Measurements from ENCODE around the gene SERTAD3.
"Not testable (repeated sequence)": the region's sequence is repeated elsewhere in the genome, so short reads cannot be mapped to it uniquely, and the experiment has no call there.

SERTAD3 gene, protein sequence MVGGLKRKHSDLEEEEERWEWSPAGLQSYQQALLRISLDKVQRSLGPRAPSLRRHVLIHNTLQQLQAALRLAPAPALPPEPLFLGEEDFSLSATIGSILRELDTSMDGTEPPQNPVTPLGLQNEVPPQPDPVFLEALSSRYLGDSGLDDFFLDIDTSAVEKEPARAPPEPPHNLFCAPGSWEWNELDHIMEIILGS

DNA sequence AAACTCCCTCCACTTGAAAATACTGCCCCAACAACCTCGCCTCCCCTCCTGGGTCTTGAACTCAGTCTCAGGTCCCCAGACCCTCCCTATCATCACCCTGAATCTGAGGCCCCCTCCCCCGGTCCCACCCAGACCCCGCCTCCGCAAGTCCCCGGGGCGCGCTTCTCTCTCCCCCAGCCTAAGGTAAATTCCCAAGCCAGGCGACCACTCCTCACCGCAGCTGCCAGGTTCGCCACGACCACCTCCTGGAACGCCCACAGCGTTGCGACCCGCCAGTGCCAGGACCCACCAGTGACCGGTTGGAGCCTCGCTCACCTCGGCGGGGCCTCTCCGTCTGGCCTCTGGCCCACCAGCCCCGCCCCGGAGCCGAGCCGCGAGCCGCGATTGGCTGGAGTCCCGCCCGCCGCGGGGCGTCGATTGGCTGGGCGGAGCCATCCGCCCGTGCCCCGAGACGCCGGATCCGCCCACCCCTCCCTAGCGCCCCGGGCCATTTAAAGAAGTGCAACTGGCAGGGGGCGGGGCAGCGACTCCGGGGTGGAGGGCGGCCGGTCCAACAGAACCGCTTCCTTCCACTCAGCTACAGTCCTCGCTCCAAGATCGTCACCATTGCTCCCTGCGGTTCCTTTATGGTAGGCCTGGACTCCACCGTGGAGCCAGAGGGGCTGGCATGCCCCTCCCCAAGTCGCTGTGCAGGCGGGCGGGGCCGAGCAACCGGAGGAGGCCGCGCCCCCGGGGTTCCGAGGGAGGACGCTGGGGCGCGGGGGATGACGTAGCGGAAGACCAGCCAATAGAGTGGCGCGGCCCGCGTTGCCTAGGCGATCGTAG, at the start of gene SERTAD3:
SERTAD3 (minus strand) TSS at position 336 of the 825 bp plus-strand sequence. CDS start 2,255 bp downstream, outside the sequence.
- peak; percentile 86 for DNase-seq (ENCODE audit: low read depth)

DNA sequence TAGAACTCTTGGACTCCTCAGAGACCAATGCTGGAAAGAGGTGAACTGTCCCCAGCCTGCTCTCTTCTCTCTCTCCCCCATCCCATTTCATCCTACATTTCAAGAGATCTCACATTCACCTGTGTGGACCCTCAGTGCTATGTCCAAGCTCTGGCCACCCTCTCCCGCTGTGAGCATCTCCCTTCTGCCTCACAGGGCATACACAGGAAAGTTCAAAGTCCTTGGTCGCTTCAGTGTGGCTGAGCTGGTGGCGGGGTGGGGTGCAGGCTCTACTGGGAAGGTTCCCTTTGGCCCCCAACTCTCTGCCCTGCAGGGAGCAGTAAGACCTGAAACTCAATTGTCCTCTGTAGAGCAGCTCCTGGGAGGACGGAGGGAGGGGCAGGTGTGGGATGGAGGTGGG, 49.6 kb upstream of the SERTAD3 start:
- no peak for DNase-seq (ENCODE audit: low read depth)

- DNase-seq (ENCODE audit: low read depth): no peak
These were observed 48.1 kb upstream of the SERTAD3 start for GRCh38 chr19:40492274-40492673.

DNA sequence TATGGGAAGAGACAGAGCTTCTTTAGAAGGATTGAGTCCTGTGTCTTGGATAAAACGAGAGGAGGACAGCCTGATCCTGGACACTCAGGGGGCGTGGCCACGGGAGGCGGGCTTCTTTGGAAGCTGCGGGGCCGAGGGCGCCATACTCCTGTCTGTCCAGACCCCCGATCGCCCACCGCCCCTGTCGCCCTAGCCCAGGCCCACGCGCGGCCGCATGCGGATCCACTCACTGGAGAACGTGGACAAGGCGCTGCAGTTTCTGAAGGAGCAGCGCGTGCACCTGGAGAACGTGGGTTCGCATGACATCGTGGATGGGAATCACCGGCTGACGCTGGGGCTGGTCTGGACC, 45.7 kb upstream of the SERTAD3 start:
- DNase-seq (ENCODE audit: low read depth): no peak

- DNase-seq (ENCODE audit: low read depth): no peak
These were observed 41.9 kb upstream of the SERTAD3 start for GRCh38 chr19:40486017-40486416.

- not testable (repeated sequence) for DNase-seq (ENCODE audit: low read depth)
These were observed 31.9 kb upstream of the SERTAD3 start for GRCh38 chr19:40475878-40476644.

GRCh38 chr19:40474737-40475136, 30.6 kb upstream of the SERTAD3 start:
- no peak for DNase-seq (ENCODE audit: low read depth)

DNA sequence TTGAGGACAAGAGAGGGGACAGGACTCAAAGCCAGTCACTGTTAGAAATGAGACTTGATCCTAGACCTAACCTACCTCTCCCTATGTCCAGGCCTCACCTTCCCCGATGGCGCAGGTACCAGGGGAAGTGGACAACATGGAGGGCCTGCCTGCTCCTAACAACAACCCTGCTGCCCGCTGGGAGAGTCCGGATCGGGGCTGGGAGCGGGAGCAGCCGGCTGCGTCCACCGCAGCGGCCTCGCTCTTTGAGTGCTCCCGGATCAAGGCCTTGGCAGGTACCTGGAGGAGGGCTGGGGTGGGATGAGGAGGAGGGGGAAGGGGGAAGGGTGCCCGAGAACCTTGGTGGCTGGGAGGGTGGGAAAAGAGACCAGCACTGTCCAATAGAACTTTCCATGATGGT, 28.4 kb upstream of the SERTAD3 start:
- no peak for DNase-seq (ENCODE audit: low read depth)

GRCh38 chr19:40471111-40471510, 27.0 kb upstream of the SERTAD3 start:
- DNase-seq (ENCODE audit: low read depth): no peak

DNA sequence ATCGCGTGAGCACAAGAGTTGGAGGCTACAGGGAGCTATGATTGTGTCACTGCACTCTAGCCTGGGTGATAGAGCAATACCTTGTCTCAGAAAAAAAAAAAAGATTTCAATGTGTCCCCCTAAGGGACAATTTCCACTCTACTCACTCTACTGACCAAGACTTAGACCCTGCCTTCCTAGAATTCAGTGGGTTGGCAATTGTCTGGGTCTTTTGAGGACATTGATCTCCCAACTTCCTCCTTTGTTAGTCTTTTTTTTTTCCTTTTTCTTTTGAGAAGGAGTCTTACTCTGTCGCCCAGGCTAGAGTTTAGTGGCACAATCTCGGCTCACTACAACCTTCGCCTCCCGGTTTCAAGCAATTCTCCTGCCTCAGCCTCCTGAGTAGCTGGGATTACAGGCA, 24.9 kb upstream of the SERTAD3 start:
- no peak for DNase-seq (ENCODE audit: low read depth)

DNA sequence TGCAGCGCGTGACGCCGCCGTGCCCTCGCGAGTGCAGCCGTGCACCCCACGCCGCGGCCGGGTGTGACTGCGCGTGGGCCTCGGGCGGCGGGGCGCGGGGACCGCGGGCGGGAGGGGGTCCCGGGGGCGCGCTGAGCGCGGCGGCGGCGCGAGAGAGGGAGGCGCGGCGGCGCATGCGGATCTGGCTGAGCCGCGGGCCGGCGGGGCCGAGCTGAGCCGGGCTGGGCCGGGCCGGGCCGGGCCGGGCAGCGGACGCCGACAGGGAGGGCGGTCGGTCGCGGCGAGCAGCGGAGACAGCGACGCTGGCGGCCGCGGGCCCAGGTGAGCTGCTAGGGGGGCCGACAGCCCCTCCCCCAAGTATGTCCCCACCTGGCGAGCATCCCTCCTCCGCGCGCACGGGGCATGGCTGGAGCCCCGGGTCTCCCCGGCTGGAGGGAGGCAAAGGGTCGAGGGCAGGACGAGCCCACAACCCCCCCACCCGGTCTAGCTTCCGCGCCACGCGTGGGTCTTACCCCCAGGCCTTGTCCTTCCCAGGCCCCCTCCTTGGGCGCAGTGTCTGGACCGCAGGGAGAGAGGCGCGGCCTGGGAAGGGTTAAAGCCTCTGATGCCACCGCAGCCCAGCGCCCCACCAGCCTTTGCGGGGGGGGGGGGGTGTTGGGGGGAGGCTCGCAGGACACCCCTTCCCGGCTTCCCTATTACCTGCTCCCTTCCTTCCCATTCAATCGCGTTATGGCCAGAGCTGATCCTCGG, 23.0 kb upstream of the SERTAD3 start, which contains the start of gene SPTBN4:
SPTBN4 (plus strand) TSS at position 17 of the 750 bp plus-strand sequence. CDS start 5,621 bp downstream, outside the sequence.
- DNase-seq (ENCODE audit: low read depth): no peak

- DNase-seq (ENCODE audit: low read depth): no peak
These were observed 22.3 kb upstream of the SERTAD3 start for GRCh38 chr19:40466219-40466984.

- peak; percentile 99 for DNase-seq (ENCODE audit: low read depth)
These were observed 21.6 kb upstream of the SERTAD3 start, which contains the start of gene BLVRB for GRCh38 chr19:40465557-40466218. TSS of gene BLVRB (minus strand) at chr19:40465745. CDS start at chr19:40465688, 57 bp downstream.

- DNase-seq (ENCODE audit: low read depth): no peak
These were observed 21.0 kb upstream of the SERTAD3 start for GRCh38 chr19:40465025-40465556.

- DNase-seq (ENCODE audit: low read depth): peak; percentile 68
These were observed 20.2 kb upstream of the SERTAD3 start for GRCh38 chr19:40464059-40465024.

DNA sequence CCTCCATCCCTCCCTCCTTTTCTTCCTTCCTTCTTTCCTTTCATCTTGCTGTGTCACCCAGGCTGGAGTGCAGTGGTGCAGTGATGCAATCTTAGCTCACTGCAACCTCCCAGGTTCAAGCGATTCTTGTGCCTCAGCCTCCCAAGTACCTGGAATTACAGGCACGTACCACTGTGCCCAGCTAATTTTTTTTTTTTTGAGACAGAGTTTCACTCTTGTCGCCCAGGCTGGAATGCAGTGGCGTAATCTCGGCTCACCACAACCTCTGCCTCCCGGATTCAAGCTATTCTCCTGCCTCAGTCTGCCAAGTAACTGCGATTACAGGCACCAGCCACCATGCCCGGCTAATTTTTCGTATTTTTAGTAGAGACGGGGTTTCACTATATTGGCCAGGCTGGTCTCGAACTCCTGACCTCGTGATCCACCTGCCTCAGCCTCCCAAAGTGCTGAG, 19.5 kb upstream of the SERTAD3 start:
- not testable (repeated sequence) for DNase-seq (ENCODE audit: low read depth)

DNA sequence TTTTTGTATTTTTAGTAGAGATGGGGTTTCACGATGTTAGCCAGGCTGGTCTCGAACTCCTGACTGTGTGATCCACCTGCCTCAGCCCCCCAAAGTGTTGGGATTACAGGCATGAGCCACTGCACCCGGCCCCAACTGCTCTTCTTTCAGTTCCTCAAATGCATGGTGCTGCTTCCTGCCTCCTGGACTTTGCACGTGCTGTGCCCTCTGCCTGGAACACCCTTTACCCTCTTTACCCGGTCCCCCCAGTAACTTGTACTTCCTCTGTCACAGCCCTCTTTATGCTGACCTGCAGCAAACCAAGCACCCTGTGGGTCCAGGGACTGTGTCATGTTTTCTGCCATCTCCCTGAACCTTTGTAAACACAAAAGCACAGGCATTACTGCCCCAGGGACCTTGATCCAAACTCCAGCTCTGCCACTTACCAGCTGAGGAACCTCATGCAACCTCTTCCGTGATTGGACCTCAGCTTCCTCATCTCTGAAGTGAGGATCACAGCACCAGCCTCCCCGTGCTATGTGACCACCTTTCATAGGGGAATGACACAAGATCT, 17.6 kb upstream of the SERTAD3 start:
- no peak for DNase-seq (ENCODE audit: low read depth)

DNA sequence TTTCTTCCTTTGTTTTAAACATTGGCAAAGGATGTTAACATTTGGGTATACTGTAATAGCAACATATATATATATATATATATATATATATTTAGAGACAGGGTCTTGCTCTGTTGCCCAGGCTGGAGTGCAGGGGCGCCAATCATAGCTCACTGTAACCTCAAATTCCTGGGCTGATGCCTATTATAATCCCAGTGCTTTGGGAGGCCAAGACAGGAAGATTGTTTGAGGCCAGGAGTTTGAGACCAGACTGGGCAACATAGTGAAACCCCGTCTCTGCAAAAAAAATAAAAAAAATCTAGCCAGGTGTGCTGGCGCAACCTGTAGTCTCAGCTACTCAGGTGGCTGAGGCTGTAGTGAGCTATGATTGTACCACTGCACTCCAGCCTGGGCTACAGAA, 16.1 kb upstream of the SERTAD3 start:
- no peak for DNase-seq (ENCODE audit: low read depth)

DNA sequence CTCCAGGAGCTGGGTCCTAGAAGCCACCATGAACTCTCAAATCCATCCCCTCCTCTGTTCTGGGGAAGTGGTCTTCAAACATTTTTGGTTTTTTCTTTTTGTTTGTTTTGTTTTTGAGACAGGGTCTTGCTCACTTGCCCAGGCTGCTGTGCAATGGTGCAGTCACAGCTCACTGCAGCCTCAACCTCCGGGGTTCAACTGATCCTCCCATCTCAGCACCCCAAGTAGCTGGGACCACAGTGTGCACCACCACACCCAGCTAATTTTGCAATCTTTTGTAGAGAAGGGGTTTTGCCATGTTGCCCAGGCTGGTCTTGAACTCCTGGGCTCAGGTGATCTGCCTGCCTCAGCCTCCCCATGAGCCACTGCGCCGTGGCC, 14.5 kb upstream of the SERTAD3 start:
- DNase-seq (ENCODE audit: low read depth): no peak

Measured in fibroblast of the conjunctiva (primary cell).